Prostate gland (tissue), 2 donors: ENCODE results near the gene TMEM266.

Experiments
- POLR2A ChIP-seq: fragments of 450-650 bp; IDR thresholded peaks from one replicate; pipeline ENCODE4 v1.6.1; 2016; ENCODE audit warnings: antibody characterized with exemption, mild to moderate bottlenecking
- POLR2AphosphoS5 ChIP-seq: sonication (generic); formaldehyde crosslinking; IDR thresholded peaks from one replicate; pipeline ENCODE4 v1.6.1; 2017; ENCODE audit warnings: antibody characterized with exemption
- TF ChIP-seq, protein P1 (sequence below), 4 experiments: fragments of 200-600 bp in 2 of 4; fragments of 450-650 bp in 2 of 4; sonication (generic) in 2 of 4; IDR thresholded peaks; 1 replicate in 3 of 4; 2 replicates in 1 of 4; pipeline ENCODE4 v1.5.1; 2016 to 2019; ENCODE audit warnings: antibody characterized with exemption in 4 of 4, mild to moderate bottlenecking in 2 of 4, moderate library complexity in 2 of 4

DNA sequence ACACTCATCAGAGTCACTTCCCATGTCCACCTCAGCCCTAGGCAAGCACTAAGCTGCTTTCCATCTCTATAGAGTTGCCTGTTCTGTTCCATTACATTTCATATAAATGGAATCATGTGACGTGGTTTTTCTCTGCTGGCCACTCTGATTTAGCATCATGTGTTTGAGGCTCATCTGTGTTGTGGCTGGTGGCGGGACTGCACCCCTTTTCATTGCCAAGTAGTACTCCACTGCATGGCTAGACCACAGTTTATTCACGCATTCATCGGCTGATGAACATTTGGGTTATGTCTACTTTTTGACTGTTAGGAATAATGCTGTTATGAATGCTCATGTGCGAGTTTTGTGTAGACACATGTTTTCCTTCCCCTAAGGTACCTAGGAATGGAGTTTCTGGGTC, 114.9 kb downstream of the TMEM266 start:
- TF ChIP-seq, protein P1, sequence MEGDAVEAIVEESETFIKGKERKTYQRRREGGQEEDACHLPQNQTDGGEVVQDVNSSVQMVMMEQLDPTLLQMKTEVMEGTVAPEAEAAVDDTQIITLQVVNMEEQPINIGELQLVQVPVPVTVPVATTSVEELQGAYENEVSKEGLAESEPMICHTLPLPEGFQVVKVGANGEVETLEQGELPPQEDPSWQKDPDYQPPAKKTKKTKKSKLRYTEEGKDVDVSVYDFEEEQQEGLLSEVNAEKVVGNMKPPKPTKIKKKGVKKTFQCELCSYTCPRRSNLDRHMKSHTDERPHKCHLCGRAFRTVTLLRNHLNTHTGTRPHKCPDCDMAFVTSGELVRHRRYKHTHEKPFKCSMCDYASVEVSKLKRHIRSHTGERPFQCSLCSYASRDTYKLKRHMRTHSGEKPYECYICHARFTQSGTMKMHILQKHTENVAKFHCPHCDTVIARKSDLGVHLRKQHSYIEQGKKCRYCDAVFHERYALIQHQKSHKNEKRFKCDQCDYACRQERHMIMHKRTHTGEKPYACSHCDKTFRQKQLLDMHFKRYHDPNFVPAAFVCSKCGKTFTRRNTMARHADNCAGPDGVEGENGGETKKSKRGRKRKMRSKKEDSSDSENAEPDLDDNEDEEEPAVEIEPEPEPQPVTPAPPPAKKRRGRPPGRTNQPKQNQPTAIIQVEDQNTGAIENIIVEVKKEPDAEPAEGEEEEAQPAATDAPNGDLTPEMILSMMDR (IDR thresholded peaks at IDR 0.05), result no peak
- TF ChIP-seq POLR2AphosphoS5 (no peak), POLR2A (no peak)
